Keratinocyte (primary cell): Measurements from ENCODE around the gene PRKCE. TPM values are rescaled to one million over a fixed set of nuclear protein-coding genes. Genes with fewer than 3 reads are reported as not detected.

Experiments used
- DNase-seq: peaks from one replicate; pipeline ENCODE4 v3.0.0-alpha.2; 2011; ENCODE audit warnings: low read depth, missing footprints, low spot score
- FAIRE-seq: peaks from 2 replicates; lab custom pipeline; 2011; peaks lifted over from hg19 to GRCh38; lab: Jason Lieb, UNC
- H2AFZ ChIP-seq: 2 replicates; pipeline ENCODE4 v1.6.0; 2012; ENCODE audit warnings: low read length, control low read depth, inconsistent platforms; ENCODE audit not compliant: control insufficient read depth
- H3K27ac ChIP-seq: 2 replicates; pipeline ENCODE4 v1.5.1; 2011; ENCODE audit warnings: low read length; ENCODE audit not compliant: control insufficient read depth, insufficient read depth
- H3K27me3 ChIP-seq: 3 replicates; pipeline ENCODE4 v1.6.0; 2011; ENCODE audit warnings: low read length; ENCODE audit not compliant: control insufficient read depth, insufficient read depth; ENCODE audit errors: extremely low read depth
- H3K36me3 ChIP-seq, 2 experiments: 2 replicates in 1 of 2; 3 replicates in 1 of 2; pipeline ENCODE4 v1.5.1; 2011; ENCODE audit warnings: low read length in 2 of 2, mild to moderate bottlenecking in 1 of 2; ENCODE audit not compliant: control insufficient read depth in 2 of 2, insufficient read depth in 2 of 2; ENCODE audit errors: extremely low read depth in 1 of 2
- H3K4me1 ChIP-seq: 3 replicates; pipeline ENCODE4 v1.5.1; 2011; ENCODE audit warnings: low read length; ENCODE audit not compliant: control insufficient read depth, insufficient read depth; ENCODE audit errors: extremely low read depth
- H3K4me2 ChIP-seq: 3 replicates; pipeline ENCODE4 v1.6.0; 2011; ENCODE audit warnings: low read depth, low read length; ENCODE audit not compliant: control insufficient read depth, insufficient read depth; ENCODE audit errors: extremely low read depth
- H3K4me3 ChIP-seq, 3 experiments: fragments of 200-600 bp in 1 of 3; sonication (generic) in 1 of 3; 2 replicates in 2 of 3; 3 replicates in 1 of 3; pipeline ENCODE4 v1.5.1; 2011 to 2016; ENCODE audit warnings: low read length in 3 of 3, mild to moderate bottlenecking in 3 of 3, control low read depth in 2 of 3, inconsistent platforms in 1 of 3, low read depth in 1 of 3, mixed read lengths in 1 of 3, mixed run types in 1 of 3, moderate library complexity in 1 of 3; ENCODE audit not compliant: control insufficient read depth in 2 of 3, insufficient read depth in 2 of 3; ENCODE audit errors: extremely low read depth in 1 of 3
- H3K79me2 ChIP-seq: 2 replicates; pipeline ENCODE4 v1.6.0; 2012; ENCODE audit warnings: low read length; ENCODE audit not compliant: control insufficient read depth, insufficient read depth
- H3K9ac ChIP-seq: 3 replicates; pipeline ENCODE4 v1.6.0; 2011; ENCODE audit warnings: low read length; ENCODE audit not compliant: control insufficient read depth, insufficient read depth; ENCODE audit errors: extremely low read depth
- H3K9me1 ChIP-seq: 3 replicates; pipeline ENCODE4 v1.6.0; 2011; ENCODE audit warnings: low read length; ENCODE audit not compliant: control insufficient read depth, insufficient read depth; ENCODE audit errors: extremely low read depth
- H3K9me3 ChIP-seq: 2 replicates; pipeline ENCODE4 v1.5.1; 2012; ENCODE audit warnings: low read depth, low read length; ENCODE audit not compliant: control insufficient read depth
- H4K20me1 ChIP-seq: 3 replicates; pipeline ENCODE4 v1.6.0; 2011; ENCODE audit warnings: low read length; ENCODE audit not compliant: control insufficient read depth, insufficient read depth; ENCODE audit errors: extremely low read depth
- CTCF ChIP-seq, 3 experiments: IDR thresholded peaks in 1 of 3; conservative IDR thresholded peaks in 1 of 3; optimal IDR thresholded peaks in 1 of 3; 2 replicates in 2 of 3; 3 replicates in 1 of 3; pipeline versions ENCODE3 to v1.5.1; 2011; ENCODE audit warnings: low read length in 3 of 3, mild to moderate bottlenecking in 3 of 3, moderate library complexity in 2 of 3, control low read depth in 1 of 3, inconsistent platforms in 1 of 3; ENCODE audit not compliant: insufficient read depth in 2 of 3; ENCODE audit errors: extremely low read depth in 1 of 3
- EZH2 ChIP-seq: IDR thresholded peaks from one replicate; pipeline ENCODE4 v1.6.1; 2012; ENCODE audit warnings: inconsistent platforms, mild to moderate bottlenecking, low read length, moderate library complexity
- dilution Hi-C: fragments of 300-500 bp; cut with MboI; formaldehyde crosslinking; loops from one replicate; pipeline ENCODE4 v1.7.0; 2020; ENCODE audit warnings: low sequenced_read_pairs; ENCODE audit not compliant: extremely low pct_ligation_motif_present
- polyA plus RNA-seq, 5 experiments: library from polyadenylated mRNA; depleted of rRNA in 3 of 5; stranded (reverse) in 3 of 5; stranded (forward) in 1 of 5; unstranded in 1 of 5; fragments of >200 nt; gene quantifications; 1 replicate in 1 of 5; 2 replicates in 3 of 5; 3 replicates in 1 of 5; pipeline versions ENCODE4 v1.2.1 to v1.2.3, GENCODE V29; 2011 to 2012; ENCODE audit warnings: missing spikeins in 2 of 5, low read depth in 1 of 5, low replicate concordance in 1 of 5

The PRKCE gene
- polyA plus RNA-seq, 1 donor (not counting 4 experiments of a cell fraction or from before 2014, with no cell fraction given) = 2.0 TPM

DNA sequence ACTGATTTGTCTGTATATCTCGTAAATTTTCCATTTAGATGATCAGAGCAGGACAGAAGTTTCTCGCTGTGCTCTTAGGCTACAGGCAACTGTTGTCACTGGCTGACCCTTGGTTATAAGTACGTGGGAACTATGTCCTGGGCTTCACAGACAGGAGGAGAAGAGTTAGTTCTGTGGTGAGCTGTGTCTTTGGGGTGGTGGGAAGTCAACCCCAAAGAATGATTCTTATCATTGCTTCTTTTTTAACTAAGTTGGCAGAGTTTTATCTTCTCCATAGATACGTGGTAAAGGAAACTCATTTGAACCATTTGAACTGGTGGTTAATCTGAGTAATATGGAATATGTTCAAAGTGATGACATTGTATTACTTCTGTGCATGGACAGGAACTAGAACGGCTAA lies 415.1 kb downstream of the PRKCE start:
- FAIRE-seq = no peak
- Histone ChIP-seq H3K36me3 (no peaks in the 10 kb centered on the region), H3K9ac (no peak overlapping the region), H3K9me3 (no peaks in the 10 kb centered on the region), H2AFZ (no peak overlapping the region), H3K79me2 (no peaks in the 10 kb centered on the region), H3K27me3 (no peaks in the 10 kb centered on the region), H3K4me1 (no peaks in the 10 kb centered on the region), H3K4me2 (no peak overlapping the region), H3K4me3 (no peak overlapping the region), H3K27ac (no peak overlapping the region), H3K9me1 (no peaks in the 10 kb centered on the region), H4K20me1 (no peaks in the 10 kb centered on the region)
- no peak for DNase-seq
- no peak for TF ChIP-seq CTCF (optimal IDR thresholded peaks at IDR 0.05 in 1 of 3, IDR thresholded peaks at IDR 0.05 in 1 of 3, conservative IDR thresholded peaks at IDR 0.05 in 1 of 3; ENCODE audit: extremely low read depth in 1 of 3, insufficient read depth in 2 of 3, low read length in 3 of 3)
- TF ChIP-seq EZH2 = no peak
- dilution Hi-C loops = no loop called here

DNA sequence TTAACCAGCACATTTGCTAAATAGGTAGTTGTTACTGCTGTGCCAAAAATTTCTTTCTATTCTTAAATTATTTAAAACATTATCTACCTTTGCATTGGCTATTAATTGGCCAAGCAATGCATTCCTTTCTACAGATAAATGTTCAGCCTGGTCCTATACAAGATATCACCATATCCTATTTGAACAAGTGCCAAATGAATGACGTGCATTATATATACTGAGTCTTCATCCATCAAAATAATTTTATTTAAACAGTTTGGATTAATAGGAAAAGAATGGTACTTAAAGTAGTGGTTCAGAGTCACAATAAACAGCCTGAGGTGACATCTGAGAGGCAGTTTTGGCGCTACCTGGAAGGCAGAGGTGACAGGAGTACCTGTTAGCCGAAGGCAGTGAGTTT lies 415.6 kb downstream of the PRKCE start:
- no peak overlapping the region for H3K4me3 ChIP-seq
- no peak overlapping the region for H3K4me2 ChIP-seq
- dilution Hi-C loops = no loop called here

More for the DNA sequence above, 415.6 kb downstream of the PRKCE start:
- Histone ChIP-seq H3K9ac (no peak overlapping the region), H3K9me3 (no peaks in the 10 kb centered on the region), H3K36me3 (no peaks in the 10 kb centered on the region), H3K79me2 (no peaks in the 10 kb centered on the region), H3K9me1 (no peaks in the 10 kb centered on the region), H3K4me1 (no peaks in the 10 kb centered on the region), H3K27ac (no peak overlapping the region), H3K27me3 (no peaks in the 10 kb centered on the region), H4K20me1 (no peaks in the 10 kb centered on the region), H2AFZ (no peak overlapping the region)
- FAIRE-seq (no peak), DNase-seq (no peak)
- TF ChIP-seq CTCF (optimal IDR thresholded peaks at IDR 0.05 in 1 of 3, IDR thresholded peaks at IDR 0.05 in 1 of 3, conservative IDR thresholded peaks at IDR 0.05 in 1 of 3; ENCODE audit: extremely low read depth in 1 of 3, insufficient read depth in 2 of 3, low read length in 3 of 3) = no peak
- no peak for TF ChIP-seq EZH2
